GM18951 (cell line): Measurements from ENCODE around the gene KL.

Source experiments
- POLR2A ChIP-seq: IDR thresholded peaks from 4 replicates; pipeline ENCODE4 v1.6.1; 2011; ENCODE audit warnings: mild to moderate bottlenecking; ENCODE audit not compliant: insufficient read length, insufficient read depth; ENCODE audit errors: extremely low read depth
- in situ Hi-C: fragments of 300-500 bp; cut with MboI; formaldehyde crosslinking; loops from one replicate; pipeline ENCODE4 v1.12.0; 2022; ENCODE audit warnings: low sequenced_read_pairs, mixed read lengths, inconsistent platforms; ENCODE audit not compliant: unreplicated experiment

Gene KL

DNA sequence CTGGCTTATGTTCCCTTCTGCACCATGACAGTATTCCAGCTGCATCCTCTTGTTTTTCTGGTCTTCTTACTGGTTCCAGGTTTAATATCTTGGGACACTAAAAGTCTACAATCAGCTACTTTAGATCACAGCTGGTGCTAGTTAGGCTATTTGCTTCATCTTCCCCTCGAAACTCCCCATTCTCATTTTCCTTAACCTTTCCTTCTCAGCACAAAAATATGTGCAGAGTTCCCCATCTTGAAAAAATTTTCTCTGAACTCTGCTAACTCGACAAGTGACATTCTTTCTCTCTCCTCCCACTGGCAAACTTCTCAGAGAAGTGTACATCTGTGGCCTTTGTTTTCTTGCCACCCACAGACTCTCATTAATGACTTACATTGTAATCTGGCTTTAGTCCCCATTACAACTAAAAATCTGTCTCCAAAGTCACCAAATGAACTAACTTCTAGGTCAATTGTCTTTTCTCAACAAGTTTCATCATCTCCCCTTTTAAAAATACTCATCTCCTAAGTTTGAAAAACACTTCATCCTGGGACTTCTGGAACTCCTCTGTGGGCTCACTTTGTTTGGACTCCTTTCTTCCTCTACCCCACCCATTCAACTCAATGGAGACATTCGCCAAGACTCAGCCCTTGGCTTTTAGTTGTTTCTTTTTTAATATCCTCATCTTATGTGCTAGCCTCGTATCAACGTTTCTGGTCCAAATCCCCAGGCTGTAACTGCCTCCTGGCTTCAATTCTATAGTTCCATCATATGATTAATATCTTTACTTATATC is 7.1 kb upstream of the KL start:
- no peak for TF ChIP-seq POLR2A
- in situ Hi-C loops: no loop called here

DNA sequence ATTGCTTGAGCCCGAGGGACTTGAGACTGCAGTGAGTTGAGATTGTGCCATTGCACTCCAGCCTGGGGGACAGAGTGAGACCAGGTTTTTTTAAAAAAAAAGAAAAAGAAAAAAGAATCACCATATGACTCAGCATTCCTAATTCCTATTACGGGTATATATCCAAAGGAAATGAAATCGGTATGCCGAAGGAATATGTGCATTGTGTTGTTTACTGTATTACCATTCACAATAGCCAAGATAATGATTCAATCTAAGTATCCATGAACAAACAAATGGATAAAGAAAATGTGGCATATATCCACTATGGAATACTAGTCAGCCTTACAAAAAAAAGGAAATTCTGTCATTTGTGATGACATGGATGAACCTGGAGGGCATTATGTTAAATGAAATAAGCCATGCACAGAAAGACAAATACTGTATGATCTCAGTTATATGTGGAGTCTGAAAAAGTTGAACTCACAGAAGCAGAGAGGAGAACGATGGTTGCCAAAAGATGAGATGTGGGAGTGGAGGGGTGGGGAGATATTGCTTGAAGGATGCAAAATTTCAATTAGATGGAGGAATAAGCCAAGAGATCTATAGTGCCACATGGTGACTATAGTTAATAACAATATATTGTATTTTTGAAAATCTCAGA is 4.3 kb upstream of the KL start:
- TF ChIP-seq POLR2A: no peak
- in situ Hi-C loops: no loop called here

- no peak for TF ChIP-seq POLR2A
- in situ Hi-C loops: no loop called here
Observed at GRCh38 chr13:33014291-33014690, 1.9 kb upstream of the KL start.

GRCh38 chr13:33015241-33015668 is 968 bp upstream of the KL start:
- no peak for TF ChIP-seq POLR2A
- in situ Hi-C loops: no loop called here

- in situ Hi-C loops: no loop called here
- no peak for TF ChIP-seq POLR2A
Observed at GRCh38 chr13:33015791-33016323, 366 bp upstream of the KL start.

- no peak for TF ChIP-seq POLR2A
Observed at GRCh38 chr13:33017323-33017929, 1.2 kb downstream of the KL start.

GRCh38 chr13:33018886-33019285 is 2.7 kb downstream of the KL start:
- in situ Hi-C loops: no loop called here

More at GRCh38 chr13:33017323-33017929, 1.2 kb downstream of the KL start:
- in situ Hi-C loops: no loop called here

GRCh38 chr13:33022986-33023385 is 6.8 kb downstream of the KL start:
- in situ Hi-C loops: no loop called here

More at GRCh38 chr13:33018886-33019285, 2.7 kb downstream of the KL start:
- TF ChIP-seq POLR2A: no peak

GRCh38 chr13:33025220-33025744 is 9.1 kb downstream of the KL start:
- in situ Hi-C loops: no loop called here
- TF ChIP-seq POLR2A: no peak

More at GRCh38 chr13:33022986-33023385, 6.8 kb downstream of the KL start:
- no peak for TF ChIP-seq POLR2A

- no peak for TF ChIP-seq POLR2A
- in situ Hi-C loops: no loop called here
Observed at GRCh38 chr13:33026489-33027152, 10.4 kb downstream of the KL start.

DNA sequence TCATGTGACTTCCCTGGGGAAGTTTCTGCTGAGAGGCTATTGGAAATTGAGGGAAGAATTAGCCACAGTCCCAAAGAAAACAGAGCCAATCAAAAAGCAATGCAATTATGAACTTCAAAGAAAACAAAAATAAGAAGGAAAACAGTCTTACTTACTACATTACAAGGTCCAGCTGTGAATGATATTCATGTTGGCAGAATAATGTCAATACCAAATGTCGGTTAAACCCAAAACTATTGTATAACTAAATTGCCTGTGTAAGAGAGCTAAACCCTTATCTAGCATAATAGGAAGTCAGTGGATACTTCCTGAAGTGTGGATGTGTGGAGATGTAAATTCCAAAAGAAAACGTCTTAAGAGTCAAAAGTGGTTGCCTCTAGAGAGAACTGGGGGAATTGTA is 12.4 kb downstream of the KL start:
- in situ Hi-C loops: no loop called here
- TF ChIP-seq POLR2A: no peak

DNA sequence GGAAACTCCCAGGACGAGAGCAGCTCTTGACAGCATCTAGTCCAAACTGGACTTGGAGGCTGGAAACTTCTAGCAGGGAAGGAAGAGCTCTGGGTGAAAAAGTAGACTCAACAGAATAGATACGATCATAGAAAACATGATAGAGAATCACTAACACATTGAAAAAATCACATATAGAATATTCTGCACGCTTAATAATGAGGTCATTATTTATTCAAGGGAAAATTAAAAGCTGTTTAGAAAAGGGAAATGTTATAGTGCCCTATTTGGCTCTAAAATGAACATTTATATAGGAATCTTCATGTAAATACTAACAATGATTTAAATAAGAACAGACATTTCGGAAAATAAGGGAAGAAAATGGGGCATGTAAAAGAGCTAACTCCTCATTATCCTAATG is 15.1 kb downstream of the KL start:
- TF ChIP-seq POLR2A: no peak
- in situ Hi-C loops: no loop called here
